ENCODE data around the gene ATP8B3. TPM values are rescaled to one million over a fixed set of nuclear protein-coding genes. Genes with fewer than 3 reads are reported as not detected.
A peak's percentile ranks its signal among the peaks of the same experiment; 100 is the strongest.

ATP8B3 gene
- polyA plus RNA-seq, 2 of the 4 experiments (the other 2 are of a cell fraction): 2.7 to 3.9 TPM

DNA sequence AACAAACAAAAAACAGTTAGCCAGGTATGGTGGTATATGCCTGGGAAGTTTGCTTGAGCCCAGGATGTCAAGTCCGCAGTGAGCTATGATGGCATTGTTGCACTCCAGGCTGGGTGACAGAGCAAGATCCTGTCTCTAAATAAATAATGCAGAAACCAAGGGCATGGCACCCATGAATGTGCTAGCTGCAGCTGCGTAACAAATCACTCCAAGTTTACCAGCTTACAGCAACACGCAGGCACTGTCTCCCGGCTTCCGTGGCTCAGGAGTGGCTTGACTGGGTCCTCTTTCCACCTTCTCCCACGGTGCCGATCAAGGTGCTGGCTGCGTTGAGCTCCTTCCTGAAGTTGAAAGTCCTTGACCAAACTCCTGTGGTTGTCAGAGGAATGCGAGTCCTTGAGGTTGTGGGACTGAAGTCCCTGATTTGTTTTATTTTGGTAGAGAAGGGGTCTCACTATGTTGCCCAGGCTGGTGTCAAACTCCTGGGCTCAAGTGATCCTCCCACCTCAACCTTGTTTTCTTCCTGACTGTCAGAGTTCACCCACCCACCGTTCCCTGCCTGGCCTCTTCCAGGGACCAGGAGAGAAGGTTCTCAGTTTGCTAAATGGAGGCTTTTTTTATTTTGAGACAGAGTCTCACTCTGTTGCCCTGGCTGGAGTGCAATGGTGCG lies 72.0 kb downstream of the ATP8B3 start (continued):
- TF ChIP-seq, protein P1, sequence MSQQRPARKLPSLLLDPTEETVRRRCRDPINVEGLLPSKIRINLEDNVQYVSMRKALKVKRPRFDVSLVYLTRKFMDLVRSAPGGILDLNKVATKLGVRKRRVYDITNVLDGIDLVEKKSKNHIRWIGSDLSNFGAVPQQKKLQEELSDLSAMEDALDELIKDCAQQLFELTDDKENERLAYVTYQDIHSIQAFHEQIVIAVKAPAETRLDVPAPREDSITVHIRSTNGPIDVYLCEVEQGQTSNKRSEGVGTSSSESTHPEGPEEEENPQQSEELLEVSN (IDR thresholded peaks at IDR 0.05; ENCODE audit: borderline replicate concordance, low read depth): no peak
- no peak for TF ChIP-seq CBX8 (IDR thresholded peaks at IDR 0.05)
- TF ChIP-seq FOSB (CRISPR knock-in tag; IDR thresholded peaks at IDR 0.05): no peak

DNA sequence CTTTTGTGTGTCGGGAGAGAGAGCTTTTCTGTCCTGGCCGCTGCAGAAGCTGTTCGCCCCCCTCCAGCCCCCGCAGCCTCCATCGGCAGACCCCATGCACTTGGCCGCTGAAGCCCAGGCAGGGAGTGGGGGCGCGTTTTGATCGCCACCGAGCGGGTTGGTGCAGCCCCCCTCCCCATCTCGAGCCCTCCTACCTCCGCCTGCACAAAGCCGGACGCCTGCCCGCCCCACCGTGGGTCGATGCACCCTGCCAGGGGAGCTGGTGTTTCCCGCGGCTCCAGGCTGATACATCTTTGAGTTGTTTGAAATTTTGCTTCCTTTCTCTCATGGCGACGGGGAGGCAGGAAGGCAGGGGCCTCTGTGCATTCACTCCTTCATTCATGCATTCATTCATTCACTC lies 75.1 kb downstream of the ATP8B3 start:
- WGBS (ENCODE audit: missing lambda C conversion rate): 72% methylated on average over 14 of the region's 22 CpGs
- DNase-seq (ENCODE audit: low read depth in 1 of 2, low spot score in 1 of 2) (no peak), ATAC-seq (no peak), FAIRE-seq (no peak)
- Histone ChIP-seq H3K4me1 (peaks cover 7% of the 10 kb centered on the region; the same call in 2 of the 3 replicates), H3K4me2 (no peak overlapping the region), H3K27ac (no peak overlapping the region), H3K4me3 (no peak overlapping the region), H3K9me3 (peaks cover 3% of the 10 kb centered on the region; the same call in 1 of the 3 replicates)
- CTCF ChIA-PET: interaction anchor here (1.0 to 1.5 kb wide), 2 partner anchors 14 to 65 kb away, joined by 3 read pairs; no protein-coding TSS in a partner anchor
- POLR2A ChIA-PET: no interaction called here
- no peak for TF ChIP-seq RNF2 (IDR thresholded peaks at IDR 0.05; ENCODE audit: borderline replicate concordance, low read depth)
- no peak for TF ChIP-seq KDM1A (IDR thresholded peaks at IDR 0.05; ENCODE audit: low read depth)
- no peak for TF ChIP-seq FOXS1 (CRISPR knock-in tag; IDR thresholded peaks at IDR 0.05)

- ChIA-PET CTCF (interaction anchor here (1.0 to 2.0 kb wide), 3 partner anchors 15 to 64 kb away, joined by 3 to 4 read pairs (median 3); no protein-coding TSS in a partner anchor), POLR2A (no interaction called here)
- WGBS (ENCODE audit: missing lambda C conversion rate): 50% methylated on average over 2 of the region's 3 CpGs
- H3K4me1 ChIP-seq: peaks cover 7% of the 10 kb centered on the region; the same call in 2 of the 3 replicates
- ATAC-seq (no peak), DNase-seq (ENCODE audit: low read depth in 1 of 2, low spot score in 1 of 2) (no peak), FAIRE-seq (no peak)
- TF ChIP-seq RARB (CRISPR knock-in tag; IDR thresholded peaks at IDR 0.05) (no peak), CHD2 (IDR thresholded peaks at IDR 0.05; ENCODE audit: low read length, partially characterized antibody) (no peak), TFCP2L1 (CRISPR knock-in tag; IDR thresholded peaks at IDR 0.05) (no peak), CEBPB (IDR thresholded peaks at IDR 0.05) (no peak), MAX (IDR thresholded peaks at IDR 0.05) (no peak), EHF (CRISPR knock-in tag; IDR thresholded peaks at IDR 0.05) (no peak)
- TF ChIP-seq, protein P2, sequence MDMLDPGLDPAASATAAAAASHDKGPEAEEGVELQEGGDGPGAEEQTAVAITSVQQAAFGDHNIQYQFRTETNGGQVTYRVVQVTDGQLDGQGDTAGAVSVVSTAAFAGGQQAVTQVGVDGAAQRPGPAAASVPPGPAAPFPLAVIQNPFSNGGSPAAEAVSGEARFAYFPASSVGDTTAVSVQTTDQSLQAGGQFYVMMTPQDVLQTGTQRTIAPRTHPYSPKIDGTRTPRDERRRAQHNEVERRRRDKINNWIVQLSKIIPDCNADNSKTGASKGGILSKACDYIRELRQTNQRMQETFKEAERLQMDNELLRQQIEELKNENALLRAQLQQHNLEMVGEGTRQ (IDR thresholded peaks at IDR 0.05): no peak
- no peak overlapping the region for H3K27ac ChIP-seq
- H3K9me3 ChIP-seq: peaks cover 3% of the 10 kb centered on the region; the same call in 1 of the 3 replicates
- H3K4me3 ChIP-seq: no peak overlapping the region
- H3K4me2 ChIP-seq: no peak overlapping the region
Measured at GRCh38 chr19:1736280-1736679, 75.8 kb downstream of the ATP8B3 start.

DNA sequence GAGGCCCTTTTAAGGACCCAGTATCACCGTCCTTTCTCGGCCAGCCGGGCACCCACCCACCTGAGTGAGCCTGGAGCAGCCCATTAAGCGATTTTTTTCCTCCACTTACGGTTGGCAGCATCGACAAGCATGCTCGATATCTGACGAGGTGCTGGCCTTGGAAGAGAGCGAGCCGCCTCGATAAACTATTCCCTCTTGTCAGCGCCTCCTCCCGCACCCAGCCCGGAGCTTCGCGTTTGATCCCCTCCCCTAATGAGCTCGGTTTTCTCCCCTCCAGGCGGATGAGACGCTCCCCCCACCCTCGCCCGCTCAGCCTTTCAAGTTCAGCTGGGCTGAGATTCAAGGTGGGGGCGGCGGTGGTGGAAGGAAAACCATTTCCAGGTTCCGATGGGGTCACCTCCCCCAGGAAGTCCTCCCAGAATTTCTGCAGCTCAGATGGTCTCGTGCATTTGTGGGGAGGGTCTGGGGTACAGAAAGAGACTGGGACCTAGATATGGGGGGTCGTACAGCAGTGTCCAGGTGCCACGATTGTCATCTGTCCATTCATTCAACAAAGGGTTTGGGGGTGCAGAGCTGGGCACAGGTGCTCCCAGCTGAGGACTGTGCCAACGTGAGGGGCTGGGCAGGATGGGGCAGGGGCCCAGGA lies 77.6 kb downstream of the ATP8B3 start:
- ChIA-PET CTCF (interaction anchor here (0.5 to 2.0 kb wide), 4 partner anchors 34 to 62 kb away, joined by 3 to 5 read pairs (median 4); no protein-coding TSS in a partner anchor), POLR2A (no interaction called here)
- Histone ChIP-seq H3K4me1 (peaks cover 7% of the 10 kb centered on the region; the same call in 2 of the 3 replicates), H3K9me3 (no peaks in the 10 kb centered on the region), H3K27ac (peak overlapping the region in 1 of 2 experiments; percentile 26; a peak in 1 of 6 replicates), H3K4me3 (no peak overlapping the region), H3K4me2 (no peak overlapping the region)
- ATAC-seq (no peak), FAIRE-seq (no peak), DNase-seq (ENCODE audit: low read depth in 1 of 2, low spot score in 1 of 2) (no peak)
- TF ChIP-seq KDM5A (IDR thresholded peaks at IDR 0.05) (no peak), RARB (CRISPR knock-in tag; IDR thresholded peaks at IDR 0.05) (no peak), POLR2AphosphoS2 (conservative IDR thresholded peaks at IDR 0.05; ENCODE audit: low read length) (no peak), NFE2L2 (conservative IDR thresholded peaks at IDR 0.05; ENCODE audit: low read length) (no peak), CBX2 (IDR thresholded peaks at IDR 0.05; ENCODE audit: borderline replicate concordance, low read depth) (no peak), HEYL (CRISPR knock-in tag; IDR thresholded peaks at IDR 0.05) (no peak), SMC3 (IDR thresholded peaks at IDR 0.05) (no peak), NR3C1 (IDR thresholded peaks at IDR 0.05) (no peak), TFCP2L1 (CRISPR knock-in tag; IDR thresholded peaks at IDR 0.05) (no peak), JUN (IDR thresholded peaks at IDR 0.05) (no peak)
- TF ChIP-seq, protein P3, sequence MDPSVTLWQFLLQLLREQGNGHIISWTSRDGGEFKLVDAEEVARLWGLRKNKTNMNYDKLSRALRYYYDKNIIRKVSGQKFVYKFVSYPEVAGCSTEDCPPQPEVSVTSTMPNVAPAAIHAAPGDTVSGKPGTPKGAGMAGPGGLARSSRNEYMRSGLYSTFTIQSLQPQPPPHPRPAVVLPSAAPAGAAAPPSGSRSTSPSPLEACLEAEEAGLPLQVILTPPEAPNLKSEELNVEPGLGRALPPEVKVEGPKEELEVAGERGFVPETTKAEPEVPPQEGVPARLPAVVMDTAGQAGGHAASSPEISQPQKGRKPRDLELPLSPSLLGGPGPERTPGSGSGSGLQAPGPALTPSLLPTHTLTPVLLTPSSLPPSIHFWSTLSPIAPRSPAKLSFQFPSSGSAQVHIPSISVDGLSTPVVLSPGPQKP (IDR thresholded peaks at IDR 0.05; ENCODE audit: low read depth, low read length): no peak
- TF ChIP-seq, protein P1 (IDR thresholded peaks at IDR 0.05; ENCODE audit: borderline replicate concordance, low read depth): no peak
- WGBS (ENCODE audit: missing lambda C conversion rate): 45% methylated on average over 26 of the region's 28 CpGs
